Measurements from ENCODE around the gene FBXO42. TPM values are rescaled to one million over a fixed set of nuclear protein-coding genes. Genes with fewer than 3 reads are reported as not detected.

The FBXO42 gene
- total RNA-seq, 2 donors from 2014 or later, result 17.6 to 20.0 TPM

DNA sequence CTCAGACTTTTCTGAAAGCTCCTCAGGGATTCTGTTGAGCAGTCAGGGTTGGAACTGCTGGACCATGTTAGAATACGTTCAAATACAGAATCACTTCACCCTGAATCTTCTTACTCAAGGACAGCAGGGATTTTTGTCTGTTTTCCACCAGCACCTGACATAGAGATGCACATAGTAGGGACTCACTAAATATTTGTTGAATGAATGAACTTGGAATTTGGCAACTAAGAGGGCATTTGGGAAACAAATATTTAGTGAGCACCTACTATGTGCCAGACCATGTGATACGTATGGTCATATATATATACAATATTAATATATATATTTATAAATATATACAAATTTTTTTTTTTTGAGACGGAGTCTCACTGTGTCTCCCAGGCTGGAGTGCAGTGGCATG, 4.6 kb upstream of the FBXO42 start:
- TF ChIP-seq, protein P1, sequence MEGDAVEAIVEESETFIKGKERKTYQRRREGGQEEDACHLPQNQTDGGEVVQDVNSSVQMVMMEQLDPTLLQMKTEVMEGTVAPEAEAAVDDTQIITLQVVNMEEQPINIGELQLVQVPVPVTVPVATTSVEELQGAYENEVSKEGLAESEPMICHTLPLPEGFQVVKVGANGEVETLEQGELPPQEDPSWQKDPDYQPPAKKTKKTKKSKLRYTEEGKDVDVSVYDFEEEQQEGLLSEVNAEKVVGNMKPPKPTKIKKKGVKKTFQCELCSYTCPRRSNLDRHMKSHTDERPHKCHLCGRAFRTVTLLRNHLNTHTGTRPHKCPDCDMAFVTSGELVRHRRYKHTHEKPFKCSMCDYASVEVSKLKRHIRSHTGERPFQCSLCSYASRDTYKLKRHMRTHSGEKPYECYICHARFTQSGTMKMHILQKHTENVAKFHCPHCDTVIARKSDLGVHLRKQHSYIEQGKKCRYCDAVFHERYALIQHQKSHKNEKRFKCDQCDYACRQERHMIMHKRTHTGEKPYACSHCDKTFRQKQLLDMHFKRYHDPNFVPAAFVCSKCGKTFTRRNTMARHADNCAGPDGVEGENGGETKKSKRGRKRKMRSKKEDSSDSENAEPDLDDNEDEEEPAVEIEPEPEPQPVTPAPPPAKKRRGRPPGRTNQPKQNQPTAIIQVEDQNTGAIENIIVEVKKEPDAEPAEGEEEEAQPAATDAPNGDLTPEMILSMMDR (conservative IDR thresholded peaks at IDR 0.05), result no peak
- WGBS, 2 experiments (ENCODE audit: insufficient coverage in 1 of 2, insufficient read length in 1 of 2), result 87% methylated on average over 2 of the region's 3 CpGs; no CpG with 5 or more reads in 1 of the 2 experiments
- H3K9me3 ChIP-seq (ENCODE audit: control insufficient read depth, low read length), result no peaks in the 10 kb centered on the region
- DNase-seq, result no peak
- Mint-ChIP-seq H3K4me1 (peaks cover 3% of the 10 kb centered on the region), H3K9me3 (no peaks in the 10 kb centered on the region), H3K4me3 (no peak overlapping the region), H3K36me3 (ENCODE audit: low read depth) (no peaks in the 10 kb centered on the region), H3K27ac (no peak overlapping the region), H3K27me3 (ENCODE audit: insufficient read depth) (no peaks in the 10 kb centered on the region)
- no peak overlapping the region for H3K27ac ChIP-seq (ENCODE audit: low read depth, low read length)
- no peaks in the 10 kb centered on the region for H3K27me3 ChIP-seq (ENCODE audit: control insufficient read depth, insufficient read depth, low read length, poor library complexity, severe bottlenecking)
- H3K9ac ChIP-seq (ENCODE audit: extremely low read depth, low read length, poor library complexity, severe bottlenecking), result no peak overlapping the region
- no peak overlapping the region for H3K4me3 ChIP-seq (ENCODE audit: low read length)
- H3K36me3 ChIP-seq (ENCODE audit: control insufficient read depth, insufficient read depth, low read length), result no peaks in the 10 kb centered on the region
- no peaks in the 10 kb centered on the region for H3K4me1 ChIP-seq (ENCODE audit: control insufficient read depth, insufficient read depth, low read length)

DNA sequence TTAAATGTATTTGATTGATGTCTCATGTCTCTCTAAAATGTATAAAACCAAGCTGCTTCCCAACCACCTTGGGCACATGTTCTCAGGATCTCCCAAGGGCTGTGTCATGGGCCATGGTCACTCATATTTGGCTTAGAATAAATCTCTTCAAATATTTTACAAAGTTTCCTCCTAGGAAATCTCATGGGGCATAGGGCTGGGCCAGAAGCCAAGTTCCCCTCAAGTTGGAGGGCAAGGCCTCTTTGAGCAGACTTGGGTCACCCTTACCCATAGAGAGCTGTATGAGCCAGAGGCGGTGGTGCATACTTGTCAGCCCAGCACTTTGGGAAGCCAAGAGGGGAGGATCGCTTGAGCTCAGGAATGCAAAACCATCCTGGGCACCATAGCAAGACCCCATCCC, 2.3 kb upstream of the FBXO42 start:
- Mint-ChIP-seq H3K4me3 (no peak overlapping the region), H3K36me3 (ENCODE audit: low read depth) (no peaks in the 10 kb centered on the region), H3K9me3 (no peaks in the 10 kb centered on the region), H3K27me3 (ENCODE audit: insufficient read depth) (no peaks in the 10 kb centered on the region), H3K27ac (no peak overlapping the region), H3K4me1 (peaks cover 10% of the 10 kb centered on the region)
- TF ChIP-seq, protein P1 (conservative IDR thresholded peaks at IDR 0.05), result no peak
- Histone ChIP-seq H3K27me3 (ENCODE audit: control insufficient read depth, insufficient read depth, low read length, poor library complexity, severe bottlenecking) (no peaks in the 10 kb centered on the region), H3K9ac (ENCODE audit: extremely low read depth, low read length, poor library complexity, severe bottlenecking) (no peak overlapping the region), H3K36me3 (ENCODE audit: control insufficient read depth, insufficient read depth, low read length) (no peaks in the 10 kb centered on the region), H3K4me1 (ENCODE audit: control insufficient read depth, insufficient read depth, low read length) (no peaks in the 10 kb centered on the region), H3K4me3 (ENCODE audit: low read length) (no peak overlapping the region), H3K9me3 (ENCODE audit: control insufficient read depth, low read length) (no peaks in the 10 kb centered on the region), H3K27ac (ENCODE audit: low read depth, low read length) (no peak overlapping the region)
- WGBS, 2 experiments (ENCODE audit: insufficient coverage in 1 of 2, insufficient read length in 1 of 2), result 93 to 100% methylated on average over 1 to 2 of the region's 2 CpGs
- no peak for DNase-seq

DNA sequence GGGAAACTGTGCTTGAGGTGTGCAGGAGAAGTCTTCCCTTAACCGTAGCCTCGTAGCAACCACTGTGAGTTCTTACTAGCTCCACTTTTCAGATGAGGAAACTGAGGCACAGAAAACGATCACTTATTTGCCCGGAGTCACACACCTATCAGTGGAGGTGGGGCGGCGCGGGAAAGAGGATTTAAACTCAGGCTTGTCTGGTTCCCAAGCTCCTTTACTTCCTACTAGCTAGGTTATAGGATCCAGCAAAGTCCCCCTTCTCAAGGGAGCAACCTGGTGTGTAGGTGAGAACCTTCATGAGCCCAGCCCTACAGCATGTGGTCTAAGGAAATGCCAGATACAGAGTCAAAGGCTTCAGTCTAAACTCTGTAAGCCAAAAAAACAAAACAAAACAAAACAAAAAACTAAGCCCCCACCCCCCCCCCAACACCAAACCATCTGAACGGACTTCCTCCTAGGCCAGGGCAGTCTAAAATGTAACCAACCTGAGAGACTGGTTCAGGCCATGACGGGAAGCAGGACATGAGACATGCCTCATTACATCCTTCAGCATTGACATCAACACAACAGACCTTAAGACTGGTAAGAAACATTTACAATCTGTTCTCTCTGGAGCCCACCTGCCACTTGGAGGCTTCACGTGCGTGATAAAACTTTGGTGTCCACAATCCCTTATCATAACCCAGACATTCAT, 709 bp upstream of the FBXO42 start:
- Histone ChIP-seq H3K4me1 (ENCODE audit: control insufficient read depth, insufficient read depth, low read length) (no peaks in the 10 kb centered on the region), H3K9ac (ENCODE audit: extremely low read depth, low read length, poor library complexity, severe bottlenecking) (peak overlapping the region; percentile 62), H3K4me3 (ENCODE audit: low read length) (peak overlapping the region; percentile 93), H3K9me3 (ENCODE audit: control insufficient read depth, low read length) (no peaks in the 10 kb centered on the region), H3K27me3 (ENCODE audit: control insufficient read depth, insufficient read depth, low read length, poor library complexity, severe bottlenecking) (no peaks in the 10 kb centered on the region), H3K27ac (ENCODE audit: low read depth, low read length) (peak overlapping the region; percentile 88), H3K36me3 (ENCODE audit: control insufficient read depth, insufficient read depth, low read length) (no peaks in the 10 kb centered on the region)
- no peak for DNase-seq
- Mint-ChIP-seq H3K27me3 (ENCODE audit: insufficient read depth) (no peaks in the 10 kb centered on the region), H3K4me1 (peaks cover 10% of the 10 kb centered on the region), H3K36me3 (ENCODE audit: low read depth) (no peaks in the 10 kb centered on the region), H3K9me3 (no peaks in the 10 kb centered on the region), H3K4me3 (peak overlapping the region; percentile 96), H3K27ac (peak overlapping the region; percentile 97)
- TF ChIP-seq, protein P1 (conservative IDR thresholded peaks at IDR 0.05), result no peak
- 63 to 69% methylated on average over 8 to 11 of the region's 11 CpGs for WGBS, 2 experiments (ENCODE audit: insufficient coverage in 1 of 2, insufficient read length in 1 of 2)
